ENCODE data around the gene PIEZO1. TPM values are rescaled to one million over a fixed set of nuclear protein-coding genes. Genes with fewer than 3 reads are reported as not detected.

The PIEZO1 gene
- total RNA-seq, 1 donor from 2014 or later, result 198 TPM

- no peak for DNase-seq (ENCODE audit: low read depth)
Observed at GRCh38 chr16:88738151-88739084, 46.6 kb downstream of the PIEZO1 start.

- peak; percentile 65 for DNase-seq (ENCODE audit: low read depth)
Observed at GRCh38 chr16:88737298-88738150, 47.5 kb downstream of the PIEZO1 start.

GRCh38 chr16:88736496-88736895, 48.5 kb downstream of the PIEZO1 start:
- no peak for DNase-seq (ENCODE audit: low read depth)

- DNase-seq (ENCODE audit: low read depth), result no peak
Observed at GRCh38 chr16:88736088-88736487, 48.9 kb downstream of the PIEZO1 start.

- no peak for DNase-seq (ENCODE audit: low read depth)
Observed at GRCh38 chr16:88735616-88736015, 49.4 kb downstream of the PIEZO1 start.

GRCh38 chr16:88735121-88735520, 49.9 kb downstream of the PIEZO1 start:
- DNase-seq (ENCODE audit: low read depth), result no peak

GRCh38 chr16:88734361-88734728, 50.7 kb downstream of the PIEZO1 start:
- DNase-seq (ENCODE audit: low read depth), result no peak

GRCh38 chr16:88733630-88734360, 51.2 kb downstream of the PIEZO1 start:
- no peak for DNase-seq (ENCODE audit: low read depth)

GRCh38 chr16:88732961-88733294, 52.1 kb downstream of the PIEZO1 start:
- DNase-seq (ENCODE audit: low read depth), result no peak

GRCh38 chr16:88732172-88732960, 52.7 kb downstream of the PIEZO1 start:
- DNase-seq (ENCODE audit: low read depth), result no peak

- no peak for DNase-seq (ENCODE audit: low read depth)
Observed at GRCh38 chr16:88731699-88732098, 53.3 kb downstream of the PIEZO1 start.

GRCh38 chr16:88730632-88731607, 54.1 kb downstream of the PIEZO1 start:
- DNase-seq (ENCODE audit: low read depth), result peak; percentile 87

- no peak for DNase-seq (ENCODE audit: low read depth)
Observed at GRCh38 chr16:88727871-88728270, 57.1 kb downstream of the PIEZO1 start.

GRCh38 chr16:88726981-88727380, 58.0 kb downstream of the PIEZO1 start:
- DNase-seq (ENCODE audit: low read depth), result no peak

- no peak for DNase-seq (ENCODE audit: low read depth)
Observed at GRCh38 chr16:88726408-88726749, 58.6 kb downstream of the PIEZO1 start.

- DNase-seq (ENCODE audit: low read depth), result no peak
Observed at GRCh38 chr16:88725609-88726407, 59.2 kb downstream of the PIEZO1 start.

- DNase-seq (ENCODE audit: low read depth), result no peak
Observed at GRCh38 chr16:88724855-88725555, 60.0 kb downstream of the PIEZO1 start.

- DNase-seq (ENCODE audit: low read depth), result no peak
Observed at GRCh38 chr16:88723911-88724310, 61.1 kb downstream of the PIEZO1 start.

Data from myocyte (in vitro differentiated cells).